HG03520 (cell line): ENCODE measurements around the gene IRX2.

ENCODE experiments used
- ATAC-seq: cut with Tn5 transposase; IDR thresholded peaks from one replicate; pipeline ENCODE4 v1.9.1; 2021; ENCODE audit warnings: mild to moderate bottlenecking, moderate library complexity; ENCODE audit not compliant: unreplicated experiment

IRX2 gene

GRCh38 chr5:2742921-2743679 lies 8.4 kb downstream of the IRX2 start:
- no peak for ATAC-seq

GRCh38 chr5:2741956-2742355 lies 9.5 kb downstream of the IRX2 start:
- ATAC-seq, result no peak

DNA sequence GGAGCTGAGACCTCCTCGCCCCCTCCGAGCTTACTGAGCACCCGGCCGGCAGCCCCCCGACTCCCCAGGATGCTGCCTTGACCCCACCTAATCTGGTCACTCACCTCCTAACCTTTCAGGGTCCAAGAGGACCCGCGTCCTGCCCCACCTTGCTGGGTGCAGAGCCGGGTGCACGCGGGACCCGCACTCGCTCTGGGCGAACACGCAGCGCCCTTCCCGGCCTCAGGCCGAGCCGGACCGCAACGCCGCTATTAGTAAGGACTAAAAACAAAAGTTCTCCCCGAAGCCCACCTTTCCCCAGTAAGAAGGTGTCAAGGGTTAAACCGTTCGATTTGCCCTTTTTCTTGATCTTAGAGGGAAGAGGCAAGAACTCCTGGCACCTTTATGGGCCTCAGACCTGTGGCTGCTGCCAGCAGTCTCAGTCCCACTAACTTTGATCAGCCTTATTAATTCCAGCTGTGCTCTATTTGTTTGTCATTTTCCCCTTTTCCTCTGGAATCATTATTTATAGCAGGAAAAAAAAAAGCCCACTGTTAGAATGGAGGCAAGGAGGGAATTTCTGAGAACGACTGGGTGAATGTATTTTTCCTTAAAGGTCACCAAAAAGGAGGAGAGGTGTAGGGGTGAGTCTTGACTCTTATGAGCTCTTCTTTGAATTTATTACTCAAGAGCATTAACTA lies 10.5 kb downstream of the IRX2 start:
- no peak for ATAC-seq

GRCh38 chr5:2740051-2740875 lies 11.2 kb downstream of the IRX2 start:
- ATAC-seq, result no peak

DNA sequence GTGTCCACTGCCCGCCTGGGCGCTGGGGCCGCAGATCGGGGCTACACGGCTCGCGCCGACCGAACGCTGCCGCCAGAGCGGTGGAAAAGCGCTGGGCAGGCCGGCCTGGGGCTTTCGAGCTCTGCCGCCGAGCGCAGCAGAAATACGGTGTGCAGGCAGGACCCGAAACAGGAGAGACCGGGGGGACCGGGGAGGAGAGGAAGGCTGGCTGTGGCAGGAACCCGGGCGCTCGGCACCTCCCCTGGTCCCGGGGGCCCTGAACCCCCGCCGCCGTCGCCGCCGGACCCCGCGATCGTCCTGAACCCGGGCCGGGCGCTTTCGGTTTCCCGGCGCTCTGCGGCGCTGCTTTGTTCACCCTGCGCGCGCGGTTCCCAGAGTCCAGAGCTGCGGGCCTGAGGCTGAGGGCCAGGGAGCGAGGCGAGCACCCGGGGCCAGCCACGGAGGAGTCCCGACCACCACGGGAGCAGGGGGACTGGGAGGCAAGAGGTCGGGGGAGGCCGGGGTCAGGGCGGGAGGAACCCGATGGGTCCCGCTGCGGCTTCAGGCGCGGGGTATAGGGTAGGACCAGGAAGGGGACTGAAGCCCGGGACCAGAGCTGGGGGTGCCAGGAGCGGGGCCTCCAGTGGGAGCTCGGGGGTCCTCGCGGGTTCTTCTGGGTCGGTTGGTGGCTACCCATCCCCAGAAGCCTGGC lies 12.0 kb downstream of the IRX2 start:
- no peak for ATAC-seq

DNA sequence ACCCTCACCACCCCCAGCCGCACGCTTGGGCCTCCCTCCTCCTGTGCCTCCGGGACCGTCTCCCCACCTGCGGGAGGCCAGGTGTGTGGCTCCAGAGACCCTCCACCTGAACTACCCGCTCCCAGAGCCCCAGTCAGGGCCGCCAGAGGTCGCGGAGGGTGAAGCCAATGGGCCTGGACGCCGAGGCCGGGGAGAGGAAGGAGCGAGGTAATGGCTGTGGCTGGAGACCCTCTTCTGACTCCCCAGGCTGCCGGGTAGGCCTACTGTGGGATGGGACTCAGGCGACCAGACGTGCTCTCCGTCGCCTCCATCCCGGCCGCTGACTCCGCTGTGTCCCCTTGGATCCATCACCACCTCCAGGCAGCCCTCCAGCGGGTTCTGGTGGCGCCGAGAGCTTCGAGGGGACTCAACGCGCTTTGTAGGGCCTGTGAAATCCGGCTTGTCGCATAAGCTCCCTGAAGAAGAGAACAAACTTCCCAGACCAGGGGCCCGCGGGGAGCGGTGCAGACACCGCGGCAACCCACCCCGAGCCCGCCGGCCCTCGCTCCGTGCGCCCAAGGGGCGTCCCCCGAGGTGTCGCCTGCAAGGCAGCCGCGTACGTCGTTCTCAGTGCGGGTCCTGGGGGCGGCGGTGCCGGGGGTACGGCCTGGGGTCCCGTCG lies 12.6 kb downstream of the IRX2 start:
- no peak for ATAC-seq

- ATAC-seq, result no peak
These were observed 13.2 kb downstream of the IRX2 start for GRCh38 chr5:2738156-2738699.

DNA sequence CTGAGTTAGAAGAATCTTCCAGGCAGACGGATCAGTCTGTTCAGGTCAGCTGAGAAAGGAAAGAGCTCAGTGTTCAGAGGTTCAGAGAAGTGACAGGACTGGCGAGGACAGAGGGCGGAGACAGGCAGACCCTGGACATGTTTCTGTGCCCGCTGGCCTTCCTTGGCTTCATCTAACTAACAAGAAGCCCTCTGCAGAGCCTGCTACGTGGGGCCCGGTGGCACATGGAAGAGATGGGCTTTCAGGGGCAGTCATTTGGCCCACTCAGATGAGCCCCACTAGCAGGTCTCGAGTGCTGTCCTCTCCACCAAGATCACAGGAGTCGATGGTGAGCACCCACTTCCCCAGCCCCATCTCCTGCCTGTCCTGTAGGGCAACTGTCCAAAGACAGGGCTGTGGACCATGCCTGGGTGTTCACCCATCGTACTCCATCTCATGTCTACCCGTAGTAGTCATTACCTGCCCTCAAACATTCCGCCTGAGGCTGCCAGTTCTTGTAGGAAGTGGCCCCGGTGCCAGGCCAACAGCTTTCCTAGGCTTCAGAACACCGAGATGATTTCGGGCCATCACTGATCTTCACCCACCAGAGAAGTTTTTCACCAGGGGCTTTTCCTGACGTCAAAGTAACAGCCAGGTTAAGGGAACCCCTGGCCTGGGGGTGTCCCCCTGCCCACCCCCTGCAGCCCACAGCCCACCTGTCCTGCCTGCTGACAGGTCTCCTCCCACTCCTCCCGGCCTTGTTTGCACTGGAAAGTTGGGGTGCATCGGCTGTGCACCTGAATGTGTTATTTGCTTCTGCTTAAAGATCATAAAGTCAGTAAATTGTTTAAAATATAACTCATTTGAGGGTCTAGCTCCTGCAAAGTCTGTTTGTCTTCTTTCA lies 14.0 kb downstream of the IRX2 start:
- ATAC-seq, result no peak

GRCh38 chr5:2736872-2737271 lies 14.6 kb downstream of the IRX2 start:
- no peak for ATAC-seq

DNA sequence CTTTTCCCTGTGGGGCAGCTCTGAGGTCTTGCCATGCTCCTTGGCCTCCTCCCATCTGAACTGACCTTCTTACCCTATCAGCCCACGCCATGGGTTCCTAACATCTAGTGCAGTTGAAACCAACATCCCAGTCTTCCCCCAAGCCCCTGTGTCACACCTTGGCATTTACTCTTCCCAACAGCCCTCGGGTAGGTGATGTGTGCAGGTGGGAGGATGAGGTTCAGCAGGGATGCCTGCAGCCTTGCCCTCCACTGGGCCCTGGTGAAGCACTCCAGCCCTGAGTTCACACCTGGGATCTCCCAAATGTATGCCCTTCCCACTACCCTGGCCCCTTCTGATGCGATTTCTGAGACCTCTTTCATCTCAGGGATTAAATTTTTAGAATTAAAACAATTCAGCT lies 15.5 kb downstream of the IRX2 start:
- no peak for ATAC-seq

DNA sequence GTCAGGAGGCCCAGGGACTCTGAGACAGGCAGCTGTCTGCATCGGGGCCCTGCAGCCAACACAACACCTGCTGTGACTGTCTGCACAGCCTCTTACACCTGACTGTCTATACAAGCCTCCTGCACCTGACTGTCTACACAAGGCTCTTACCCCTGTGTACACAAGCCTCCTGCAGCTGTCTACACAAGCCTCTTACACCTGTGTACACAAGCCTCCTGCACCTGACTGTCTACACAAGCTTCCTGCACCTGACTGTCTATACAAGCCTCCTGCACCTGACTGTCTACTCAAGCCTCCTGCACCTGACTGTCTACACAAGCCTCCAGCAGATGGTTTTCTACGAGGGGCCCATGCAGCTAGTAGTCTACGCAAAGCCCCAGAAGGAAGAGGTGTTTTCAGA lies 18.6 kb downstream of the IRX2 start:
- ATAC-seq, result no peak

GRCh38 chr5:2732004-2732403 lies 19.5 kb downstream of the IRX2 start:
- no peak for ATAC-seq

DNA sequence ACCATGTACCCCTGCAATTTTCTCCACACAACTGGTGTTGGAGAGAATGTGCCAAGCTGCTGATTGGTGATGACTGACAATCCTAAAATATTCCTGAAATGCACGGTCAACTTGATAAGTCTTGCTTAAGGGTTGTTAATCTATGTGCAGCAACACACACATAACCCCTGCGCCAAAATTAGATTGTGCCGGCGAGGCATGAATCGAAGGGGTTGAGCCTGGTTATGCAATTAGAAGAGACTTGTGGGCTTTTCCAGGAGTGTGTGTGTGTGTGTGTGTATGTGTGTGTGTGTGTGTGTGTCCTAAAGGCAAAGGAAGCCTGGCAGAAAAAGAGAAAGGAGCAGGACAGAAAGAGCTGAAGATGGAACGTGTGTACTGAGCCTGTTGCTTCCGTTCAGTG lies 22.3 kb downstream of the IRX2 start:
- ATAC-seq, result no peak

DNA sequence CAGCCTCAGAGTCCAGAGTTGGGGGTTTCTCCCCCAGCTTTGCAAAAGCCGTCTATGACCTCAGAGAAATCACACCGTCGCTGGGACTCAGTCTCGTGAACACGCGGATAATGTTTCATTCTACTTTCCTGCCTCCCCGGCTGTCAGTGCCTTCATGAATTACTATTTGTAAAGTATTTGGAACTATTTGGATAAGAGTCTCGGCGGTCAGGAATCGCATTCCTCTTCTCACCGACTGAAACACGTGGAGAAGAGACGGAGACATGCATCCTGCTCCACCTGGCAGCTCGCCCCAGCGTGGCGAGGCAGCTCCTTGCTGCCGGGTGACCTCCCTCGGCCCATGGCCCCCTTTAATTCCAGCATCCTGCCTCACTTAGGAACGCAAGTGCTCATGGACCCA lies 23.9 kb downstream of the IRX2 start:
- no peak for ATAC-seq

- no peak for ATAC-seq
These were observed 25.3 kb downstream of the IRX2 start for GRCh38 chr5:2725980-2726765.

- no peak for ATAC-seq
These were observed 26.6 kb downstream of the IRX2 start for GRCh38 chr5:2724831-2725230.

GRCh38 chr5:2724031-2724581 lies 27.4 kb downstream of the IRX2 start:
- no peak for ATAC-seq

DNA sequence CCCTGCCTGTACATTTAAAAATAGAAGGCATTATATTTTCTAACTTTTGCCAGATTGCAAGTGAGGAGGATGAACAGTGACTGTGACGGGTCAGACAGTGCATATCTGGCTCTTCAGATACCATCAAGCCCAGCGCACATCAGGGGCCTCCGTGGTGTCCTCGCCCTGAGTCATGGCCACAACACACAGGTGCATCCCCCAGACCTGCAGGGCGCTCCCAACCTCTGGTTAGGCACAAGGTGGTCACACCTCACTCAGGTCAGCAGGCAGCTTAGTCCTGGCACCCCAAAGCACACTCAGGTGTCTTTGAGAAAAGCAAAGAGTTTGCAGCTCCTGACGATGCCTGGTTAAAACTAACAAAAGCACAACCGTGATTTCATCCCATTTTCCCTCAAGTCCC lies 28.6 kb downstream of the IRX2 start:
- no peak for ATAC-seq
